HepG2 (cell line): ENCODE results near the gene GSDMA. TPM values are rescaled to one million over a fixed set of nuclear protein-coding genes. Genes with fewer than 3 reads are reported as not detected.

Experiments
- ERF ChIP-seq: IDR thresholded peaks from 2 replicates; pipeline ENCODE4 v1.6.1; 2018; ENCODE audit warnings: missing biosample characterization, missing genetic modification reagents
- FOXK1 ChIP-seq: sonication (generic); formaldehyde crosslinking; IDR thresholded peaks from 2 replicates; pipeline ENCODE4 v1.4.0; 2020; ENCODE audit warnings: low read depth, missing genetic modification reagents, borderline replicate concordance
- FOXO4 ChIP-seq: sonication (generic); formaldehyde crosslinking; conservative IDR thresholded peaks from 2 replicates; pipeline ENCODE4 v1.8.1; 2023; ENCODE audit warnings: missing genetic modification reagents
- GTF2F1 ChIP-seq: fragments of 150-350 bp; IDR thresholded peaks from 2 replicates; pipeline ENCODE4 v1.6.1; 2014; ENCODE audit warnings: low read length
- HMGXB4 ChIP-seq, 2 experiments: sonication (generic) in 1 of 2; formaldehyde crosslinking in 1 of 2; IDR thresholded peaks; 2 replicates each; pipeline versions ENCODE4 v1.4.0 to v1.6.1; 2018 to 2020; ENCODE audit warnings: missing genetic modification reagents in 2 of 2, borderline replicate concordance in 1 of 2, low read depth in 1 of 2, mild to moderate bottlenecking in 1 of 2, missing biosample characterization in 1 of 2
- MZF1 ChIP-seq: sonication (generic); formaldehyde crosslinking; IDR thresholded peaks from 2 replicates; pipeline ENCODE4 v1.8.1; 2023; ENCODE audit warnings: mild to moderate bottlenecking, missing genetic modification reagents, borderline replicate concordance
- NCOR1 ChIP-seq: fragments of 200-600 bp; sonication (generic); IDR thresholded peaks from 2 replicates; pipeline ENCODE4 v1.7.0; 2017; ENCODE audit warnings: antibody characterized with exemption, low read length, borderline replicate concordance
- RARG ChIP-seq: sonication (generic); formaldehyde crosslinking; IDR thresholded peaks from 2 replicates; pipeline ENCODE4 v1.4.0; 2020; ENCODE audit warnings: low read depth, mild to moderate bottlenecking, missing genetic modification reagents
- RXRB ChIP-seq: IDR thresholded peaks from 2 replicates; pipeline ENCODE4 v1.6.1; 2016; ENCODE audit warnings: borderline replicate concordance, missing genetic modification reagents, missing compliant biosample characterization
- SALL1 ChIP-seq: sonication (generic); formaldehyde crosslinking; IDR thresholded peaks from 2 replicates; pipeline ENCODE4 v1.8.0; 2022; ENCODE audit warnings: mild to moderate bottlenecking, missing genetic modification reagents
- TEAD3 ChIP-seq: optimal IDR thresholded peaks from 2 replicates; pipeline ENCODE3; 2016; ENCODE audit warnings: borderline replicate concordance
- TGIF2 ChIP-seq: IDR thresholded peaks from 2 replicates; pipeline ENCODE4 v1.6.1; 2016; ENCODE audit warnings: control low read depth, missing compliant biosample characterization
- ZEB1 ChIP-seq: IDR thresholded peaks from 2 replicates; pipeline ENCODE4 v1.6.1; 2012; ENCODE audit warnings: mild to moderate bottlenecking, low read depth, inconsistent platforms; ENCODE audit not compliant: insufficient replicate concordance
- ZNF292 ChIP-seq: sonication (generic); formaldehyde crosslinking; IDR thresholded peaks from 2 replicates; pipeline ENCODE4 v1.8.1; 2022; ENCODE audit warnings: mild to moderate bottlenecking, low read depth, missing genetic modification reagents, borderline replicate concordance
- ZNF646 ChIP-seq: sonication (generic); formaldehyde crosslinking; IDR thresholded peaks from 2 replicates; pipeline ENCODE4 v1.9.0; 2021; ENCODE audit warnings: mild to moderate bottlenecking, missing genetic modification reagents
- ZNF652 ChIP-seq: IDR thresholded peaks from 2 replicates; pipeline ENCODE4 v1.6.1; 2016; ENCODE audit warnings: low read depth, borderline replicate concordance
- ZNF710 ChIP-seq: sonication (generic); formaldehyde crosslinking; IDR thresholded peaks from 2 replicates; pipeline ENCODE4 v1.5.0; 2020; ENCODE audit warnings: mild to moderate bottlenecking, missing genetic modification reagents, borderline replicate concordance
- polyA plus RNA-seq, 8 experiments: library from polyadenylated mRNA; depleted of rRNA in 3 of 8; stranded (reverse) in 7 of 8; unstranded in 1 of 8; fragments of >200 nt; fragmentation: Illumina TruSeq in 4 of 8; extraction: Trizol in 4 of 8; gene quantifications; 2 replicates each; pipeline versions ENCODE4 v1.2.1 to v1.2.3, GENCODE V29; 2011 to 2016; ENCODE audit warnings: low read depth in 4 of 8, missing spikeins in 1 of 8, mixed read lengths in 1 of 8; ENCODE audit not compliant: insufficient read depth in 1 of 8
- total RNA-seq, 5 experiments: library from RNA; depleted of rRNA; stranded (reverse); fragments of >200 nt; fragmentation: Illumina TruSeq; extraction: Trizol; gene quantifications; 2 replicates each; pipeline ENCODE4 v1.2.3, GENCODE V29; 2016; ENCODE audit warnings: low read depth in 1 of 5

GSDMA gene
- total and polyA plus RNA-seq, 2 of the 13 experiments (the other 11 are each of a cell fraction or from before 2014, with no cell fraction given) = not detected

- no peak for TF ChIP-seq ZNF710 (CRISPR knock-in tag)
- TF ChIP-seq ZNF652 (CRISPR knock-in tag) = peak; percentile 10; the same call in 1 of the 2 replicates
- peak; percentile 57; the same call in 1 of the 2 replicates for TF ChIP-seq FOXK1
- TF ChIP-seq HMGXB4 (CRISPR knock-in tag; IDR thresholded peaks at IDR 0.05; ENCODE audit: borderline replicate concordance in 1 of 2, low read depth in 1 of 2) = peak; percentile 45 to 51; a peak in 1 of 4 replicates
- TF ChIP-seq GTF2F1 = no peak
- TF ChIP-seq MZF1 (CRISPR knock-in tag) = no peak
- TF ChIP-seq RARG = no peak
- TF ChIP-seq ZEB1 = peak; percentile 37
- peak; percentile 9; the same call in 1 of the 2 replicates for TF ChIP-seq NCOR1
- TF ChIP-seq ZNF646 (CRISPR knock-in tag) = peak; percentile 54; the same call in 1 of the 2 replicates
- TF ChIP-seq ZNF292 (CRISPR knock-in tag) = peak; percentile 58; the same call in 1 of the 2 replicates
- TF ChIP-seq ERF (CRISPR knock-in tag) = peak; percentile 29; the same call in 1 of the 2 replicates
- TF ChIP-seq TGIF2 (CRISPR knock-in tag) = peak; percentile 40; the same call in 1 of the 2 replicates
- TF ChIP-seq TEAD3 (CRISPR knock-in tag) = peak; percentile 72
- TF ChIP-seq RXRB (CRISPR knock-in tag) = peak; percentile 46; the same call in 1 of the 2 replicates
- no peak for TF ChIP-seq SALL1
- TF ChIP-seq FOXO4 (CRISPR knock-in tag) = 0 out of 2 replicates have a peak, but pooled peaks have one; percentile 61
These were observed 45.9 kb upstream of the GSDMA start (continued) for GRCh38 chr17:39916918-39917317.
